GM12874 (cell line): ENCODE results near the gene UAP1L1.

Source experiments
- TF ChIP-seq, protein P1 (sequence below): IDR thresholded peaks from 2 replicates; pipeline ENCODE4 v1.5.1; 2011; ENCODE audit warnings: low read depth, mild to moderate bottlenecking, control low read depth, low read length, moderate library complexity; ENCODE audit not compliant: insufficient read depth

Gene UAP1L1

GRCh38 chr9:137078701-137079400 is 1.5 kb downstream of the UAP1L1 start:
- TF ChIP-seq, protein P1, sequence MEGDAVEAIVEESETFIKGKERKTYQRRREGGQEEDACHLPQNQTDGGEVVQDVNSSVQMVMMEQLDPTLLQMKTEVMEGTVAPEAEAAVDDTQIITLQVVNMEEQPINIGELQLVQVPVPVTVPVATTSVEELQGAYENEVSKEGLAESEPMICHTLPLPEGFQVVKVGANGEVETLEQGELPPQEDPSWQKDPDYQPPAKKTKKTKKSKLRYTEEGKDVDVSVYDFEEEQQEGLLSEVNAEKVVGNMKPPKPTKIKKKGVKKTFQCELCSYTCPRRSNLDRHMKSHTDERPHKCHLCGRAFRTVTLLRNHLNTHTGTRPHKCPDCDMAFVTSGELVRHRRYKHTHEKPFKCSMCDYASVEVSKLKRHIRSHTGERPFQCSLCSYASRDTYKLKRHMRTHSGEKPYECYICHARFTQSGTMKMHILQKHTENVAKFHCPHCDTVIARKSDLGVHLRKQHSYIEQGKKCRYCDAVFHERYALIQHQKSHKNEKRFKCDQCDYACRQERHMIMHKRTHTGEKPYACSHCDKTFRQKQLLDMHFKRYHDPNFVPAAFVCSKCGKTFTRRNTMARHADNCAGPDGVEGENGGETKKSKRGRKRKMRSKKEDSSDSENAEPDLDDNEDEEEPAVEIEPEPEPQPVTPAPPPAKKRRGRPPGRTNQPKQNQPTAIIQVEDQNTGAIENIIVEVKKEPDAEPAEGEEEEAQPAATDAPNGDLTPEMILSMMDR, result no peak

DNA sequence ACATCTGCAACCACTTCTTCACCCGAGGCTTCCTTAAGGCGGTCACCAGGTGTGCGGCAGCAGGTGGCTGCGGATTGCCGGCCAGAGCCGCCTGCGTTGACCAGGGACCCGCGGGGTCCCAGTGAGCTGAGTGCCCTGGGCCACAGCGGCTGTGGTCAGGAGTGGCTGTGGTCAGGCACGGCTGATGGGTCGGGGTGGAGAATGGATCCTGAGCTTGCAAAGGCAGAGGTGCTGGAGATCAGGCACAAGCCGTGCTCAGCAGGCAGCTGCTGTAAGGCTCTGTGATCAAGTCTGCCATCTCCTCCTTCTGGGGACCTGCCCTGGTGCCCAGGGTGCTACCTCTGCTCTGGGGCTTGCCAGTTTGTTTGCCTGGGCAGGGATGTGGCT is 2.1 kb downstream of the UAP1L1 start:
- TF ChIP-seq, protein P1, result no peak

DNA sequence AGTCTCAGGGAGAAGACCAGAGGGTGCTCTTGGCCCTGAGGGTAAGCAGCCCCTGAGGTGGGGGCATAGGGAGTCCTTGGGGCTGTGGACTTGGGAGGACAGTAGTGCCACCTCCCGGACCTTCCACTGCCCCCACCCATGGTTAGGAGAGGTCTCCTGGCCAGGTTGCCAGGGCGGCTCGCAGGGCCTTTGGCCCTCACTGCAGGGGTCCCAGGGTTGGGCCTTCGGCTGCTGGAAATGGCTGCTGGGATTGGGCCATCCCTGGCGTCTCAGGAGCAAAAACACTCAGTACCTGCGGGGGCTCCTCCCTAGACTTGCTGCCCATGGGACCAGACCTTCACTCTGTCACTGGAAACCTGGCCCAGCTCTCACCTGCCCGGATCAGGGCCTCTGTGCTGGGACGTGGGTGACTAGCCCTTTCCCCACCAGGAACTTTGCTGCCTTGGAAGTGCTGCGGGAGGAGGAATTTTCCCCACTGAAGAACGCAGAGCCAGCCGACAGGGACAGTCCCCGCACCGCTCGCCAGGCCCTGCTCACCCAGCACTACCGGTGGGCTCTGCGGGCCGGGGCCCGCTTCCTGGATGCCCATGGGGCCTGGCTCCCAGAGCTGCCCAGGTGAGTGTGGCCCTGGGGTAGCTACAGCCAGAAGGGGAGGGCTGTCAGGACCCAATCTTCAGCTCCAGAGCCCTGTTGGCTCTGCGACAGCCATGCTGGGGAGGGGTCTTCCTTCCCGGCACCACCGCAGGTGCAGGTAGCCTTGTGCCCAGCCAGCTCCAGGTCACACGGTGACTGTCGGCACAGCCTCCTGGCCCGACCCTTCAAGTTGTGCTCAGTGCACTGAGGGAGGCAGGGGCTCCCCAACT is 3.2 kb downstream of the UAP1L1 start:
- TF ChIP-seq, protein P1, result no peak

DNA sequence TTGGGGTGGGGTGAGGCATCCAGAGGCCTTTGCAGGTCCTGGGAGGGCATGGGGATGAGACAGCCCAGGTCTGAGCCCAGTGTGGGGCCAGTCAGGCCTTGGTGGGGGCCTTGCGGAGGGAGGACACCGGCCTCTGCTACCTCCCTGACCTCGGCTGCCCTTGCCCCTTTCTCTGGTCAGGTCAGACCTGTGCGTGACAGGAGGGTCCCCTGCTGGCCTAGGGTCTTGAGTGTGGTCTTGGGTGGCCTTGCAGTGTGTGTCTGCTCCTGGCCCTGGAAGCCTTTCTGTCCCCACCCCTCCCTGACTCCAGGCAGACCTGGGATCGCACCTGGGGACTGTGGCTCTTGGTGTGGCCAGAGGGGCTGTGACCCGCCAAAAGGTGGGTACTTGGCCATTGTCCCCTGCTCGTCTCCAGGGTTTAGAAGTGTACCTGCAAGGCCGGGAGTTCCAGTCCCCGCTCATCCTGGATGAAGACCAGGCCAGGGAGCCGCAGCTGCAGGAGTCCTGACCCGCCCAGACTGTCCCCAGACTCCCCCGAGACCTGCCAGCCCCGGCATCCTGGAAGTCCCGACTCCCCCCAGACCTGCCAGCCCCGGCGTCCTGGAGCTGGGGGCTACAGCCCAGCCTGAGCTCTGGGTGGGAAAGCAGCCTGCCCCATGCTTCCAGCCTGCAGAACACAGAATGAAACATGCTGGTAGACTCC is 5.1 kb downstream of the UAP1L1 start:
- TF ChIP-seq, protein P1, result no peak

DNA sequence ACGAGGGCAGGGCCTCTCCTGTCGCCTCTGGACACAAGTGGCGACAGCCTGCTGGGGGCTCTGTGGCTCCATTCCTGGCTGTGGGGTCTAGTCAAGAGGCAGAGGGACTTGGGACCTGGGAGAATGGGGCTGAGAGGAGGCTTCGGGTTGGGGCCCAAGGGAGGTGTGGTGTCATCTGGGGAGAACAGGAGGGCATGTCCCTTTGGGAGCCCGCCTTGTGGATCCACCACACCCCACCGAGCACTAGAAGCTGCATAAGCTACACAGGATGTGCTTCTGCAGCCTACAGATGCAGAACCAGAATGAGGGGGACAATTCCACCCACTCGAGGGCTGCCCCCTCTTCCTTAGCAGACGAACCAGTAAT is 5.6 kb downstream of the UAP1L1 start:
- TF ChIP-seq, protein P1, result no peak

DNA sequence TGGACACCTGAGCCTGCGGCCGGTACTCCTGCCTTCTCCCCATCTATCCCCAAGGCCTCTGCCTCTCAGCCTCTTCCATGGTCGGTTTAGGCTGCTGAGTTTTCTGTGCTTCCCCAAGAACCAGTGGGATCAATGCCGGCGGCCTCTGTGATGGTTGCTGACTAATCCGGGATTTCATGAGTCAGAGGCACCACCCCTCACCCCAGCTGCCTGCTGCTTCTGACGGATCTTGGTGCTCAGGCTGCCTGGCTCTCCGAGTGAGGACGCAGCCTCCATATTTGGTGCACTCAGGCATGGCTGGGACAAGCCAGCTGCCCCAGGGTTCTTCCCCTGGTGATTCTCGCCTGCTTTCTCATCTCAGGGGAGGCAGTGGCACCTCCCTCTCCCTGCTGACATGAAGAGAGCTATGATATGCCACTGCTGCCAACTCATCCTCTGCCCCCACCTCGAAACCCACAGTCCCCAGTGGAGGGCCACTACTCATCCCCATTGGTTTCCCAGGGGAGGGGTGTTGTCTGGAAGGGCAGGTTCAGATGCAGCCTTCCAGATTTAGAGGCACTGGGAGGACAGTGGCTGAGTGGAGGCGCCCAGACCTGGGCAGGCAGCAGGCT is 6.2 kb downstream of the UAP1L1 start:
- TF ChIP-seq, protein P1, result no peak

- TF ChIP-seq, protein P1, result no peak
These were observed 7.2 kb downstream of the UAP1L1 start for GRCh38 chr9:137084526-137084925.
